ENCODE data around the gene MYO7A. TPM values are rescaled to one million over a fixed set of nuclear protein-coding genes. Genes with fewer than 3 reads are reported as not detected.

Gene MYO7A
- total RNA-seq, 1 experiment from 2014 or later = 3.5 TPM

DNA sequence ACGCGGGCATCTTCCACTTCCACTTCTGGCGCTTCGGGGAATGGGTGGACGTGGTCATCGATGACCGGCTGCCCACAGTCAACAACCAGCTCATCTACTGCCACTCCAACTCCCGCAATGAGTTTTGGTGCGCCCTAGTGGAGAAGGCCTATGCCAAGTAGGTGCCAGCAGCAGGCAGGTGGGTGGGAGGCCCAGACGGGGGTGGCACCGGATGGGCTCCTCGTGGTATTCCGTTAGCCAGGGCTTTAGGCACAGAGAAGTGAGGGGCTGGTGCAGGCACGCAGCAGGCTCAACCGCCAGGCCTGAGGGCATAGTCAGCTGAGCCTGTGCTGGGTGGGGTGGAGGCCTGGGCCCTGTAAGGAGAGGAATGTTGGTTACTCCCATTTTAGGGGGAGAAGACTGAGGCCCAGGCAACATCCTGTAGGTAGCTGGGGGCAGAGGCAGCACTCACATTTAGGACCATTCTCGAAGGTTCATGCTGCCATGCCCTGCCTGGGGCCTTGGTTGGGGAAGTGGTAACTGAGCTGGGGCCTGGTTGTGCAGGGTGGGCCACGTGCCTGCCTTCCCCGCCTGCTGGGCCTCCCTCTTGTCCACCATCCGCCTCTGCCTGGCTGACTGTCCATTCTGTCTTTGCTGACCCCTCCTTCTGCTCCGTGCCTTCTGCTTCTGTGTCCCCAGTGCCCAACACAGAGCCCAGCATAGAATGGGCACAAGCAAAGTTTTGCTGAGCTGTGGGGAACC is 15.2 kb upstream of the MYO7A start:
- H3K4me1 ChIP-seq (replicated peaks; ENCODE audit: insufficient read depth) = peaks cover 10% of the 10 kb centered on the region
- H4K20me1 ChIP-seq (ENCODE audit: insufficient read depth) = no peaks in the 10 kb centered on the region
- H3K27ac ChIP-seq = no peak overlapping the region
- no peaks in the 10 kb centered on the region for H3K36me3 ChIP-seq (ENCODE audit: low read depth)
- H3F3A ChIP-seq (ENCODE audit: insufficient read depth, low read depth) = no peaks in the 10 kb centered on the region
- no TSS peak for BruUV-seq (replicated peaks)
- POLR2A ChIA-PET (ENCODE audit: unreplicated experiment) = no interaction called here
- intact Hi-C loops (cut with micrococcal nuclease; ENCODE audit: unreplicated experiment) = loop anchor here (1.0 to 5.0 kb wide), 2 partner anchors 66 to 191 kb away; no protein-coding TSS in a partner anchor
- H3K79me2 ChIP-seq (ENCODE audit: low read depth) = no peaks in the 10 kb centered on the region
- H3K4me3 ChIP-seq = no peak overlapping the region
- no peak overlapping the region for H3K4me2 ChIP-seq
- H3K27me3 ChIP-seq (ENCODE audit: insufficient read depth, low read depth) = no peaks in the 10 kb centered on the region
- no peak for TF ChIP-seq EZH2 (IDR thresholded peaks at IDR 0.05; ENCODE audit: low read depth)
- TF ChIP-seq, protein P1, sequence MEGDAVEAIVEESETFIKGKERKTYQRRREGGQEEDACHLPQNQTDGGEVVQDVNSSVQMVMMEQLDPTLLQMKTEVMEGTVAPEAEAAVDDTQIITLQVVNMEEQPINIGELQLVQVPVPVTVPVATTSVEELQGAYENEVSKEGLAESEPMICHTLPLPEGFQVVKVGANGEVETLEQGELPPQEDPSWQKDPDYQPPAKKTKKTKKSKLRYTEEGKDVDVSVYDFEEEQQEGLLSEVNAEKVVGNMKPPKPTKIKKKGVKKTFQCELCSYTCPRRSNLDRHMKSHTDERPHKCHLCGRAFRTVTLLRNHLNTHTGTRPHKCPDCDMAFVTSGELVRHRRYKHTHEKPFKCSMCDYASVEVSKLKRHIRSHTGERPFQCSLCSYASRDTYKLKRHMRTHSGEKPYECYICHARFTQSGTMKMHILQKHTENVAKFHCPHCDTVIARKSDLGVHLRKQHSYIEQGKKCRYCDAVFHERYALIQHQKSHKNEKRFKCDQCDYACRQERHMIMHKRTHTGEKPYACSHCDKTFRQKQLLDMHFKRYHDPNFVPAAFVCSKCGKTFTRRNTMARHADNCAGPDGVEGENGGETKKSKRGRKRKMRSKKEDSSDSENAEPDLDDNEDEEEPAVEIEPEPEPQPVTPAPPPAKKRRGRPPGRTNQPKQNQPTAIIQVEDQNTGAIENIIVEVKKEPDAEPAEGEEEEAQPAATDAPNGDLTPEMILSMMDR (conservative IDR thresholded peaks at IDR 0.05) = no peak
- H3K9me3 ChIP-seq (ENCODE audit: insufficient read depth, low read depth) = no peaks in the 10 kb centered on the region
- DNase-seq = no peak
- no peak overlapping the region for H2AFZ ChIP-seq
- no peaks in the 10 kb centered on the region for H3K9me2 ChIP-seq (ENCODE audit: insufficient read depth)
- CTCF ChIA-PET = interaction anchor here (0.5 to 1.1 kb wide), 4 partner anchors 21 to 172 kb away, joined by 3 to 7 read pairs (median 4); no protein-coding TSS in a partner anchor

DNA sequence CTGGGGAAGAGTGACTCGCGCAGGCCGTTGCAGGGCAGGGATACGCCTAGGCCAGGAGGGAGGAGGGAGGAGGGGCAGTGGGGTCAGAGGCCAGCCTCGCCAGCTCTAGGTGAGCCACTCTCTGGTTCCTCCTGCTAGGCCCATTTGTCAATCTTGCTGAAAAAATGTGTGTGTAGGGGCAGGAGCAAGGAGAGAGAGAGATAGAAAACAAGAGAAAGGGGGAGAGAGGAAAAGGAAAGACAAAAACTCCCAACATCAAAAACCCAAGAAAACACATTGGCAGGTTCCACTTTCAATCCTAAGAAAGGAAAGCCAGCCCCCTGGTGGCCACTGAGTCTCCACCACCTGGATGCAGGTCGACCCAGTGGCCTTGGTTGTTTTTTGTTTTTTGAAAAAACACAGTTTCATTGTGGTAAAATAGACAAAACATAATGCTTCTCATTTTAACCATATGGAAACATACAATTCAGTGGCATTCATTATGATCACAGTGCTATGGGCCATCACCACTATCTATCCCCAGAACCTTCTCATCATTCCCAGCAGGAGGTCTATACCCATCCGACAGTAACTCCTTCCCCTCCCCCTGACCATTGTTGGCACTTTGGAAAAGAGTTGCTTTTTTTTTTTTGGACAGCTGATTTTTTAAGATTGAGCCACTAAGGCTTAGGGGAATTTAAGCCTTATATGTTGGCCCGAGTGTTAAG is 14.5 kb upstream of the MYO7A start:
- ChIA-PET POLR2A (ENCODE audit: unreplicated experiment) (no interaction called here), CTCF (interaction anchor here (0.5 kb wide), 1 partner anchor 66 kb away, joined by 7 read pairs; no protein-coding TSS in a partner anchor)
- Histone ChIP-seq H3K79me2 (ENCODE audit: low read depth) (no peaks in the 10 kb centered on the region), H3F3A (ENCODE audit: insufficient read depth, low read depth) (no peaks in the 10 kb centered on the region), H3K27ac (no peak overlapping the region), H3K9me3 (ENCODE audit: insufficient read depth, low read depth) (no peaks in the 10 kb centered on the region), H3K9me2 (ENCODE audit: insufficient read depth) (no peaks in the 10 kb centered on the region), H3K4me1 (replicated peaks; ENCODE audit: insufficient read depth) (peaks cover 3% of the 10 kb centered on the region; the same call in 1 of the 2 replicates), H4K20me1 (ENCODE audit: insufficient read depth) (no peaks in the 10 kb centered on the region), H3K4me2 (no peak overlapping the region), H3K36me3 (ENCODE audit: low read depth) (no peaks in the 10 kb centered on the region), H2AFZ (no peak overlapping the region), H3K4me3 (no peak overlapping the region), H3K27me3 (ENCODE audit: insufficient read depth, low read depth) (no peaks in the 10 kb centered on the region)
- BruUV-seq (replicated peaks) = no TSS peak
- TF ChIP-seq, protein P1 (conservative IDR thresholded peaks at IDR 0.05) = peak; percentile 86
- TF ChIP-seq EZH2 (IDR thresholded peaks at IDR 0.05; ENCODE audit: low read depth) = no peak
- peak in 1 of 2 experiments; percentile 52 for DNase-seq
- intact Hi-C loops (cut with micrococcal nuclease; ENCODE audit: unreplicated experiment) = loop anchor here (1.0 to 5.0 kb wide), 2 partner anchors 66 to 191 kb away; no protein-coding TSS in a partner anchor

DNA sequence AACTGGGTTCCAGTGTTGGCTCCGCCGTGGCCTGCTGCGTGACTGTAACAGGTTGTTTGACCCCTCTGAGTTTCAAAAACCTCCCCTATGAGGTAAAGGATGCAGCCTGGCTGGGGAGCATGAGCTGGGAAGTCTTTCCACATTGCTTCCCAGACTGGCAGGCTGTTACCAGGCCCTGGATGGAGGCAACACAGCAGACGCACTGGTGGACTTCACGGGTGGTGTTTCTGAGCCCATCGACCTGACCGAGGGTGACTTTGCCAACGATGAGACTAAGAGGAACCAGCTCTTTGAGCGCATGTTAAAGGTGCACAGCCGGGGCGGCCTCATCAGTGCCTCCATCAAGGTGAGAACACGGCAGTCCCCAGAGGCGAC is 14.0 kb upstream of the MYO7A start:
- intact Hi-C loops (cut with micrococcal nuclease; ENCODE audit: unreplicated experiment) = loop anchor here (5.0 kb wide), 1 partner anchor 192 kb away; no protein-coding TSS in a partner anchor
- no peaks in the 10 kb centered on the region; the same call in 1 of the 2 replicates for H4K20me1 ChIP-seq (ENCODE audit: insufficient read depth)
- H3F3A ChIP-seq (ENCODE audit: insufficient read depth, low read depth) = no peaks in the 10 kb centered on the region
- H3K4me3 ChIP-seq = no peak overlapping the region
- H3K27me3 ChIP-seq (ENCODE audit: insufficient read depth, low read depth) = no peaks in the 10 kb centered on the region
- BruUV-seq (replicated peaks) = no TSS peak
- H3K4me2 ChIP-seq = no peak overlapping the region
- no peaks in the 10 kb centered on the region for H3K36me3 ChIP-seq (ENCODE audit: low read depth)
- H3K79me2 ChIP-seq (ENCODE audit: low read depth) = no peaks in the 10 kb centered on the region
- TF ChIP-seq, protein P1 (conservative IDR thresholded peaks at IDR 0.05) = no peak
- TF ChIP-seq EZH2 (IDR thresholded peaks at IDR 0.05; ENCODE audit: low read depth) = no peak
- DNase-seq = no peak
- no peaks in the 10 kb centered on the region for H3K9me2 ChIP-seq (ENCODE audit: insufficient read depth)
- no peaks in the 10 kb centered on the region for H3K9me3 ChIP-seq (ENCODE audit: insufficient read depth, low read depth)
- H3K4me1 ChIP-seq (replicated peaks; ENCODE audit: insufficient read depth) = peaks cover 3% of the 10 kb centered on the region; the same call in 1 of the 2 replicates
- no peak overlapping the region for H2AFZ ChIP-seq
- no peak overlapping the region for H3K27ac ChIP-seq
- CTCF ChIA-PET = interaction anchor here (1.0 kb wide), 1 partner anchor 15 kb away, joined by 5 read pairs; no protein-coding TSS in a partner anchor
- POLR2A ChIA-PET (ENCODE audit: unreplicated experiment) = no interaction called here
